Endodermal cell (in vitro differentiated cells): Measurements from ENCODE around the gene EMILIN3. TPM values are rescaled to one million over a fixed set of nuclear protein-coding genes. Genes with fewer than 3 reads are reported as not detected.

Experiments used
- DNase-seq: peaks from one replicate; pipeline ENCODE4 v3.0.0-alpha.2; 2017
- H3K27ac ChIP-seq: 2 replicates; pipeline ENCODE4 v1.5.1; 2013; ENCODE audit warnings: mild to moderate bottlenecking, low read depth, low read length, moderate library complexity
- H3K27me3 ChIP-seq: 2 replicates; pipeline ENCODE4 v1.6.1; 2013; ENCODE audit warnings: mild to moderate bottlenecking, low read length, moderate library complexity; ENCODE audit not compliant: insufficient read depth, control insufficient read depth, poor library complexity, severe bottlenecking
- H3K36me3 ChIP-seq: 2 replicates; pipeline ENCODE4 v1.7.0; 2013; ENCODE audit warnings: mild to moderate bottlenecking, low read length, moderate library complexity; ENCODE audit not compliant: control insufficient read depth, insufficient read depth
- H3K4me1 ChIP-seq: one replicate; pipeline ENCODE4 v1.7.0; 2013; ENCODE audit warnings: low read length; ENCODE audit not compliant: control insufficient read depth, insufficient read depth
- H3K4me3 ChIP-seq: 2 replicates; pipeline ENCODE4 v1.5.1; 2013; ENCODE audit warnings: mild to moderate bottlenecking, low read length, moderate library complexity
- H3K9ac ChIP-seq: 2 replicates; pipeline ENCODE4 v1.6.1; 2013; ENCODE audit warnings: mild to moderate bottlenecking, low read length, moderate library complexity; ENCODE audit not compliant: poor library complexity, severe bottlenecking; ENCODE audit errors: extremely low read depth
- H3K9me3 ChIP-seq: 2 replicates; pipeline ENCODE4 v1.6.1; 2013; ENCODE audit warnings: mild to moderate bottlenecking, low read length, moderate library complexity; ENCODE audit not compliant: control insufficient read depth
- H3K27ac Mint-ChIP-seq: 2 replicates; pipeline ENCODE4 v1.8.0; 2020; ENCODE audit warnings: mixed read lengths
- H3K27me3 Mint-ChIP-seq: 2 replicates; pipeline ENCODE4 v1.8.0; 2021; ENCODE audit warnings: mild to moderate bottlenecking, mixed read lengths; ENCODE audit not compliant: insufficient read depth
- H3K36me3 Mint-ChIP-seq: 2 replicates; pipeline ENCODE4 v1.8.0; 2020; ENCODE audit warnings: low read depth, mixed read lengths
- H3K4me1 Mint-ChIP-seq: 2 replicates; pipeline ENCODE4 v1.8.0; 2020; ENCODE audit warnings: mixed read lengths
- H3K4me3 Mint-ChIP-seq: 2 replicates; pipeline ENCODE4 v1.8.0; 2020; ENCODE audit warnings: mild to moderate bottlenecking, moderate library complexity, mixed read lengths
- H3K9me3 Mint-ChIP-seq: 2 replicates; pipeline ENCODE4 v1.8.0; 2020; ENCODE audit warnings: mild to moderate bottlenecking, mixed read lengths
- WGBS, 2 experiments: methylation state at CpG; one replicate each; pipeline versions ENCODE4 v1.1.5 to v1.1.7; 2013; ENCODE audit warnings: missing lambda C conversion rate in 2 of 2, mixed read lengths in 1 of 2; ENCODE audit not compliant: insufficient coverage in 1 of 2, insufficient read length in 1 of 2; 5-methylcytosine and 5-hydroxymethylcytosine counted together
- total RNA-seq, 2 donors: library from RNA; stranded (reverse); fragmentation: NEBNext Ultra II Directional in 1 of 2; extraction: Animal tissue kit (Norgen Biotek cat#: 25700) in 1 of 2; gene quantifications; 2 replicates in 1 of 2; 3 replicates in 1 of 2; pipeline ENCODE4 v1.2.1, GENCODE V29; 2021
- TF ChIP-seq, protein P1 (sequence below): fragments of 200-600 bp; sonication (generic); conservative IDR thresholded peaks from 2 replicates; pipeline ENCODE4 v1.5.0; 2021; ENCODE audit warnings: antibody characterized with exemption, mild to moderate bottlenecking

The EMILIN3 gene
- total RNA-seq, 2 donors from 2014 or later = 5.3 to 9.6 TPM

- Histone ChIP-seq H3K36me3 (peaks cover 86% of the 10 kb centered on the region), H3K4me1 (no peaks in the 10 kb centered on the region), H3K9me3 (no peaks in the 10 kb centered on the region), H3K9ac (no peak overlapping the region), H3K27ac (no peak overlapping the region), H3K27me3 (no peaks in the 10 kb centered on the region), H3K4me3 (no peak overlapping the region)
- WGBS, 2 experiments = 87 to 95% methylated on average over 5 to 7 of the region's 7 CpGs
- no peaks in the 10 kb centered on the region for H3K27me3 Mint-ChIP-seq
- H3K27ac Mint-ChIP-seq = no peak overlapping the region
- peaks cover 81% of the 10 kb centered on the region for H3K36me3 Mint-ChIP-seq
- no peaks in the 10 kb centered on the region for H3K4me1 Mint-ChIP-seq
- no peak overlapping the region for H3K4me3 Mint-ChIP-seq
- DNase-seq = no peak
- TF ChIP-seq, protein P1, sequence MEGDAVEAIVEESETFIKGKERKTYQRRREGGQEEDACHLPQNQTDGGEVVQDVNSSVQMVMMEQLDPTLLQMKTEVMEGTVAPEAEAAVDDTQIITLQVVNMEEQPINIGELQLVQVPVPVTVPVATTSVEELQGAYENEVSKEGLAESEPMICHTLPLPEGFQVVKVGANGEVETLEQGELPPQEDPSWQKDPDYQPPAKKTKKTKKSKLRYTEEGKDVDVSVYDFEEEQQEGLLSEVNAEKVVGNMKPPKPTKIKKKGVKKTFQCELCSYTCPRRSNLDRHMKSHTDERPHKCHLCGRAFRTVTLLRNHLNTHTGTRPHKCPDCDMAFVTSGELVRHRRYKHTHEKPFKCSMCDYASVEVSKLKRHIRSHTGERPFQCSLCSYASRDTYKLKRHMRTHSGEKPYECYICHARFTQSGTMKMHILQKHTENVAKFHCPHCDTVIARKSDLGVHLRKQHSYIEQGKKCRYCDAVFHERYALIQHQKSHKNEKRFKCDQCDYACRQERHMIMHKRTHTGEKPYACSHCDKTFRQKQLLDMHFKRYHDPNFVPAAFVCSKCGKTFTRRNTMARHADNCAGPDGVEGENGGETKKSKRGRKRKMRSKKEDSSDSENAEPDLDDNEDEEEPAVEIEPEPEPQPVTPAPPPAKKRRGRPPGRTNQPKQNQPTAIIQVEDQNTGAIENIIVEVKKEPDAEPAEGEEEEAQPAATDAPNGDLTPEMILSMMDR = no peak
- no peaks in the 10 kb centered on the region for H3K9me3 Mint-ChIP-seq
Measured at GRCh38 chr20:41406896-41407444, 40.4 kb upstream of the EMILIN3 start.

DNA sequence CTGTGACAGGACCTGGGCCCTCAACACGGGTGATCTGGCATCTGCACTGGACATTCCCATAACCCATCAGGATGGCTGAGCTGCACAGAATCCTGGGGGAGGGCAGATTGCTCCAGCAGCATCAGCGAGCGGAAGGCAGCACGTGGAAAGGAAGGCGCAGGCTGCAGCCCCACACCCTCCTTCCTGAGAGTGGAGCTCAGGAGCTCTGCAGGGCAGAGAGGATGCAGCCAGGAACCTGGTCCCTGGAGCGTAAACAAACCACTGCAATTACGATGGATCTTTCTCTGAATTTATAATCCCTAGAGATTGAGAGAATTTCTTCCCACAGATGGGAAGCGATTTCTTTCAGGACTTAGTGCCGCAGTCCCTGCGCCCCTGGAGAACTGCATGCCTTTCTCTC is 39.7 kb upstream of the EMILIN3 start:
- WGBS, 2 experiments = 95 to 96% methylated on average over 9 to 10 of the region's 10 CpGs
- Mint-ChIP-seq H3K27ac (no peak overlapping the region), H3K4me1 (no peaks in the 10 kb centered on the region), H3K9me3 (no peaks in the 10 kb centered on the region), H3K36me3 (peaks cover 78% of the 10 kb centered on the region), H3K27me3 (no peaks in the 10 kb centered on the region), H3K4me3 (no peak overlapping the region)
- no peaks in the 10 kb centered on the region for H3K9me3 ChIP-seq
- TF ChIP-seq, protein P1 = no peak
- H3K27me3 ChIP-seq = no peaks in the 10 kb centered on the region
- H3K9ac ChIP-seq = no peak overlapping the region
- no peaks in the 10 kb centered on the region for H3K4me1 ChIP-seq
- DNase-seq = no peak
- no peak overlapping the region for H3K4me3 ChIP-seq
- H3K36me3 ChIP-seq = peaks cover 80% of the 10 kb centered on the region
- H3K27ac ChIP-seq = no peak overlapping the region

- peaks cover 69% of the 10 kb centered on the region for H3K36me3 Mint-ChIP-seq
- H3K27ac ChIP-seq = no peak overlapping the region
Measured at GRCh38 chr20:41405436-41405835, 38.8 kb upstream of the EMILIN3 start.

More at GRCh38 chr20:41405436-41405835, 38.8 kb upstream of the EMILIN3 start:
- DNase-seq = no peak
- no peaks in the 10 kb centered on the region for H3K9me3 ChIP-seq
- no peaks in the 10 kb centered on the region for H3K4me1 Mint-ChIP-seq
- no peaks in the 10 kb centered on the region for H3K9me3 Mint-ChIP-seq
- no peaks in the 10 kb centered on the region for H3K4me1 ChIP-seq
- TF ChIP-seq, protein P1 = no peak
- H3K4me3 ChIP-seq = no peak overlapping the region
- H3K36me3 ChIP-seq = peaks cover 71% of the 10 kb centered on the region
- H3K27ac Mint-ChIP-seq = no peak overlapping the region
- no peak overlapping the region for H3K4me3 Mint-ChIP-seq
- WGBS, 2 experiments = 92 to 100% methylated on average over 3 of the region's 3 CpGs
- no peak overlapping the region for H3K9ac ChIP-seq
- no peaks in the 10 kb centered on the region for H3K27me3 Mint-ChIP-seq
- no peaks in the 10 kb centered on the region for H3K27me3 ChIP-seq
